Stimulated activated CD8-positive, alpha-beta memory T cell treated with anti-CD3 and anti-CD28 coated beads, Interleukin-4, amount 100 ng/mL, for 24 hours (primary cell): ENCODE results near the gene EFCAB12.

Experiments
- DNase-seq: peaks from one replicate; pipeline ENCODE4 v3.0.0-alpha.2; 2020; ENCODE audit warnings: low read depth

Gene EFCAB12

GRCh38 chr3:129445471-129445870 is 17.0 kb upstream of the EFCAB12 start:
- DNase-seq = no peak

- no peak for DNase-seq
These were observed 14.5 kb upstream of the EFCAB12 start for GRCh38 chr3:129442947-129443346.

GRCh38 chr3:129442486-129442885 is 14.1 kb upstream of the EFCAB12 start:
- no peak for DNase-seq

- DNase-seq = no peak
These were observed 13.3 kb upstream of the EFCAB12 start for GRCh38 chr3:129441782-129442181.

GRCh38 chr3:129441215-129441614 is 12.8 kb upstream of the EFCAB12 start:
- no peak for DNase-seq

GRCh38 chr3:129440618-129441190 is 12.3 kb upstream of the EFCAB12 start:
- DNase-seq = no peak

- peak; percentile 97 for DNase-seq
These were observed 11.6 kb upstream of the EFCAB12 start, which contains the start of the genes IFT122 and MBD4 for GRCh38 chr3:129439817-129440617. TSS of gene IFT122 (plus strand) at chr3:129440224. CDS start at chr3:129440331, 107 bp downstream. TSS of gene MBD4 (minus strand) at chr3:129439948. CDS start at chr3:129439833, 115 bp downstream.

- DNase-seq = peak; percentile 24
These were observed 10.9 kb upstream of the EFCAB12 start for GRCh38 chr3:129439226-129439816.

GRCh38 chr3:129435367-129435766 is 6.9 kb upstream of the EFCAB12 start:
- no peak for DNase-seq

GRCh38 chr3:129434140-129434539 is 5.7 kb upstream of the EFCAB12 start:
- no peak for DNase-seq

GRCh38 chr3:129433565-129433964 is 5.1 kb upstream of the EFCAB12 start:
- DNase-seq = no peak

- DNase-seq = no peak
These were observed 4.2 kb upstream of the EFCAB12 start for GRCh38 chr3:129432671-129433070.

- no peak for DNase-seq
These were observed 3.6 kb upstream of the EFCAB12 start for GRCh38 chr3:129432036-129432435.

- DNase-seq = no peak
These were observed 1.2 kb upstream of the EFCAB12 start for GRCh38 chr3:129429602-129430001.

GRCh38 chr3:129429080-129429451 is 630 bp upstream of the EFCAB12 start:
- no peak for DNase-seq

GRCh38 chr3:129428007-129428375 is 445 bp downstream of the EFCAB12 start:
- no peak for DNase-seq

- no peak for DNase-seq
These were observed 2.8 kb downstream of the EFCAB12 start for GRCh38 chr3:129425619-129426018.

- DNase-seq = no peak
These were observed 3.2 kb downstream of the EFCAB12 start for GRCh38 chr3:129425213-129425612.

- DNase-seq = no peak
These were observed 4.1 kb downstream of the EFCAB12 start for GRCh38 chr3:129424185-129424841.

- no peak for DNase-seq
These were observed 5.5 kb downstream of the EFCAB12 start for GRCh38 chr3:129422897-129423296.

GRCh38 chr3:129421988-129422745 is 6.3 kb downstream of the EFCAB12 start:
- no peak for DNase-seq
